GM13976 (cell line): Measurements from ENCODE around the gene VPS37D.
"Not testable (repeated sequence)": the region's sequence is repeated elsewhere in the genome, so short reads cannot be mapped to it uniquely, and the experiment has no call there.

Experiments
- DNase-seq: peaks from one replicate; pipeline ENCODE4 v3.0.0; 2012; ENCODE audit warnings: low spot score
- CTCF ChIP-seq: IDR thresholded peaks from 2 replicates; pipeline ENCODE4 v1.5.1; 2012; ENCODE audit warnings: borderline replicate concordance, mild to moderate bottlenecking; ENCODE audit not compliant: insufficient read depth; ENCODE audit errors: extremely low read depth, missing control alignments, control extremely low read depth
- in situ Hi-C: fragments of 300-500 bp; cut with MboI; formaldehyde crosslinking; loops from one replicate; pipeline ENCODE4 v1.12.0; 2022; ENCODE audit warnings: low sequenced_read_pairs, mixed read lengths, inconsistent platforms; ENCODE audit not compliant: unreplicated experiment

The VPS37D gene

GRCh38 chr7:73669858-73670385 lies 2.3 kb downstream of the VPS37D start:
- in situ Hi-C loops, result no loop called here
- TF ChIP-seq CTCF, result no peak
- DNase-seq, result no peak

GRCh38 chr7:73671322-73671661 lies 3.7 kb downstream of the VPS37D start:
- no peak for TF ChIP-seq CTCF
- in situ Hi-C loops, result no loop called here
- DNase-seq, result no peak

GRCh38 chr7:73671857-73672445 lies 4.3 kb downstream of the VPS37D start:
- in situ Hi-C loops, result no loop called here
- DNase-seq, result no peak
- no peak for TF ChIP-seq CTCF

- in situ Hi-C loops, result no loop called here
- TF ChIP-seq CTCF, result no peak
- no peak for DNase-seq
Measured at GRCh38 chr7:73674468-73675124, 7.0 kb downstream of the VPS37D start.

GRCh38 chr7:73676062-73676461 lies 8.4 kb downstream of the VPS37D start:
- in situ Hi-C loops, result not testable (repeated sequence)

GRCh38 chr7:73678862-73679261 lies 11.2 kb downstream of the VPS37D start:
- in situ Hi-C loops, result no loop called here
- DNase-seq, result no peak
- no peak for TF ChIP-seq CTCF

More at GRCh38 chr7:73676062-73676461, 8.4 kb downstream of the VPS37D start:
- DNase-seq, result not testable (repeated sequence)

GRCh38 chr7:73679709-73680108 lies 12.1 kb downstream of the VPS37D start:
- TF ChIP-seq CTCF, result no peak
- DNase-seq, result no peak
- in situ Hi-C loops, result no loop called here
